Endothelial cell of hepatic sinusoid (primary cell): ENCODE results near the gene LACTBL1.

Source experiments
- in situ Hi-C: cut with HindIII; loops from 2 replicates; pipeline ENCODE4 v1.10.0; 2017; ENCODE audit warnings: low sequenced_read_pairs

The LACTBL1 gene

GRCh38 chr1:22914633-22915217 lies 57.9 kb downstream of the LACTBL1 start:
- in situ Hi-C loops, result no loop called here

GRCh38 chr1:22914156-22914555 lies 58.5 kb downstream of the LACTBL1 start:
- in situ Hi-C loops, result no loop called here

DNA sequence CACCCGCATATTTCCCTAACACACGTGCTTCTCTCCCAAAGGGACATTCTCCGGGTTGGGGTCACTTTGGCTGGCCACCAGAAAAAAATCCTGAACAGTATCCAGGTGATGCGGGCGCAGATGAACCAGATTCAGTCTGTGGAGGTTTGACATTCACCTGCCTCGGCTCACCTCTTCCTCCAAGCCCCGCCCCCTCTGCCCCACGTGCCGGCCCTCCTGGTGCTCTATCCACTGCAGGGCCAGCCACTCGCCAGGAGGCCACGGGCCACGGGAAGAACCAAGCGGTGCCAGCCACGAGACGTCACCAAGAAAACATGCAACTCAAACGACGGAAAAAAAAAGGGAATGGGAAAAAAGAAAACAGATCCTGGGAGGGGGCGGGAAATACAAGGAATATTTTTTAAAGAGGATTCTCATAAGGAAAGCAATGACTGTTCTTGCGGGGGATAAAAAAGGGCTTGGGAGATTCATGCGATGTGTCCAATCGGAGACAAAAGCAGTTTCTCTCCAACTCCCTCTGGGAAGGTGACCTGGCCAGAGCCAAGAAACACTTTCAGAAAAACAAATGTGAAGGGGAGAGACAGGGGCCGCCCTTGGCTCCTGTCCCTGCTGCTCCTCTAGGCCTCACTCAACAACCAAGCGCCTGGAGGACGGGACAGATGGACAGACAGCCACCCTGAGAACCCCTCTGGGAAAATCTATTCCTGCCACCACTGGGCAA lies 59.1 kb downstream of the LACTBL1 start:
- in situ Hi-C loops, result no loop called here

DNA sequence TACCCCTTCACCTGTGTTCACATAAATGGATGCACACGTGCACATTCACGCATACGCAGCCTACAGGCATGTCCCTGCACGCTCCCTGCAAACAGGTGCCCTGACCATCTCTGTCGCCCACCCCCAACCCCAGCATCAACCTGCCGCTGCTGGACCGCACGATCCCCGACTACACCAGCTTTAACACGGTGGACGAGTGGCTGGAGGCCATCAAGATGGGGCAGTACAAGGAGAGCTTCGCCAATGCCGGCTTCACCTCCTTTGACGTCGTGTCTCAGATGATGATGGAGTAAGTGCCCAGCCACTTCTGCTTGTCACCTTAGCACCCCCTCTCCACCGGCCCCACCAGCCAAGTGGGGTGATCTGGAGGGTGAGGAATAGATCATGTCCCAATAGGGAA lies 60.4 kb downstream of the LACTBL1 start:
- in situ Hi-C loops, result no loop called here

DNA sequence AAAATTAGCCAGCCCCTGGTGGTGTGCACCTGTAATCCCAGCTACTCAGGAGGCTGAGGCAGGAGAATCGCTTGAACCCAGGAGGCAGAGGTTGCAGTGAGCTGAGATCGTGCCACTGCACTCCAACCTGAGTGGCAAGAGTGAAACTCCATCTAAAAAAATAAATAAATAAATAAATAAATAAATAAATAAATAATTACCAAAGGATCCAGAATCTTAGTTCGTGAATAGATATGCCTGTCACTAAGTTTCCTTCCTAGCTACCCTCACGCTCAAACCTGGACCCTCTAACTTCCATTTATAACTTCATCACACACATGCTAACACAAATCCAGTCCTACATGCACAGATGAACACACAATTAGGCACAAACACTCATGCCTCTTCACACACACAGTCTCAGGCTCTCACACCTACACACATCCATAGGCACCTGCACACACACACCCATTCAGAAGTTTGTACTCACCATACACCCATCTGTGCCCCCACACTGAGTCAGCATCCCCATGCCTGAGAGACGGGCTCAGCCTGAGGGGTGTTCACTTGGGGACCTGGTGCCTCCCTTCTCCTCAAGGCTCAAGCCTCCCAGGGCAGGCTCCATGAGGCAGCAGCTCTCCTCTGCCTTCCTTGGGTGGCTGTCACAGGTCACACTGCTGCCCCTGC lies 61.5 kb downstream of the LACTBL1 start:
- in situ Hi-C loops, result no loop called here

DNA sequence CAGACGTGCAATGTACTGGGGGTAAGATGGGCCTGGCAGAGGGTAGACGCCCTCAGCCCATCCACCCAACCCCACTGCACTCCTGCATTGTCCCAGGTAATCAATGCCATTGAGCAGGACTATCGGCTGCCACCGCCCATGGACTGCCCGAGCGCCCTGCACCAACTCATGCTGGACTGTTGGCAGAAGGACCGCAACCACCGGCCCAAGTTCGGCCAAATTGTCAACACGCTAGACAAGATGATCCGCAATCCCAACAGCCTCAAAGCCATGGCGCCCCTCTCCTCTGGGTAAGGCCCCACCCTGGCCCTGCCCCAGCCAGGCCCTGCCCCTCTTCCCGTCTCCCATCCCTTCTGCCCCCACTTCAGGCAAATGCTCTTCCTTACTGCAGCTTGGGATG lies 62.4 kb downstream of the LACTBL1 start:
- in situ Hi-C loops, result no loop called here

- in situ Hi-C loops, result no loop called here
Measured at GRCh38 chr1:22908880-22909426, 63.7 kb downstream of the LACTBL1 start.

- in situ Hi-C loops, result no loop called here
Measured at GRCh38 chr1:22907528-22907927, 65.1 kb downstream of the LACTBL1 start.

DNA sequence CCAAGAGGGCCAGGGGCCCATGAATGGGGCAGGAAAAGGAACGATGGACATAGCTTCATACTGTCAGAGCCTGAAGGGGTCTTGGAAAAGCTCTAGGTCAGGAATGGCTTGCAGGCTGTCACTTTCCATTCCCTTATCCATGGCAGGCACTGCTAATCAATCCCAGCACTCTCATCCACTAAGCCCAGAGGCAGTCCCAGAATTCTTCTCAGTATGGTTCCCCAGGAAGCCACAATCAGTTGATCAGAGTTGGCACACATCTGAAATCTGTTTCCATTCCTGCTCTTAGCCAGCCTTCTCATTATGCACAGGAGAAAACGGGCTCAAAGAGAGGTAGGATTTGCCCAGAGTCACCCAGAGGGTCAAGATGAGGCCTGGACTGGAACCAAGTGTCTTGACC lies 65.7 kb downstream of the LACTBL1 start:
- in situ Hi-C loops, result no loop called here

DNA sequence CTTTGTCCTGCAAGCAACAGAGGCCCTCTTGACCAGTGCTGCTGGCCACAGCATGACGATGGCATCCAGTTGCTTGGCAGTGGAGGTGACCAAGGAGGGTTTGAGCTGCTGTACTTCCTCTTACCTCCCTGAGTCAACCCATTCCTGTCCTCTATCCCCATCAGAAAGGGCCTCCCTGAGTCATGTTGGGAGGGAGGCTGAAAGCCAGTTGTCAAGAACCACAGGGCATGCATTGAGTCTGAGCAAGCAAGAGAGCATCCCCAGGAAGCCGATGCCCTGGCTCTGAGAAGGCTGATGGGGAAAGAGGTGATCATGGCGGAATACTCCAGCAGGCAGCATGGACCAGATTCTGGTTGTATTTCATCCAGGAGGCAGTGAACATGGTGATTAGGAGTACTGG lies 69.6 kb downstream of the LACTBL1 start:
- in situ Hi-C loops, result no loop called here
